ENCODE data around the gene PLLP. TPM values are rescaled to one million over a fixed set of nuclear protein-coding genes. Genes with fewer than 3 reads are reported as not detected.

The PLLP gene
- total RNA-seq, 1 experiment from 2014 or later: 0.72 TPM

GRCh38 chr16:57251352-57251751, 33.1 kb downstream of the PLLP start:
- CTCF ChIA-PET: no interaction called here
- no peaks in the 10 kb centered on the region for H3K27me3 ChIP-seq (ENCODE audit: control insufficient read depth, insufficient read depth, low read length)
- no peak for ATAC-seq
- BruUV-seq (replicated peaks): no TSS peak
- peaks cover 5% of the 10 kb centered on the region for H3K36me3 ChIP-seq (ENCODE audit: control insufficient read depth, insufficient read depth, low read length)
- H3K27ac ChIP-seq (ENCODE audit: low read length): no peak overlapping the region
- POLR2A ChIA-PET: no interaction called here
- in situ Hi-C loops (cut with HindIII; ENCODE audit: low pct_unique_long_range_greater_than_20kb, low sequenced_read_pairs): no loop called here
- H3K9me3 ChIP-seq (ENCODE audit: control insufficient read depth, insufficient read depth, low read depth, low read length): no peaks in the 10 kb centered on the region
- no peaks in the 10 kb centered on the region for H3K4me1 ChIP-seq (ENCODE audit: control insufficient read depth, insufficient read depth, low read length)
- intact Hi-C loops (cut with micrococcal nuclease; ENCODE audit: unreplicated experiment): no loop called here
- no peak for DNase-seq (ENCODE audit: low read depth, low spot score)
- no peak overlapping the region for H3K4me3 ChIP-seq (ENCODE audit: low read depth in 2 of 2, low read length in 2 of 2)
- TF ChIP-seq REST (IDR thresholded peaks at IDR 0.05; ENCODE audit: insufficient read depth in 1 of 2, low read depth in 2 of 2, low read length in 1 of 2): no peak

DNA sequence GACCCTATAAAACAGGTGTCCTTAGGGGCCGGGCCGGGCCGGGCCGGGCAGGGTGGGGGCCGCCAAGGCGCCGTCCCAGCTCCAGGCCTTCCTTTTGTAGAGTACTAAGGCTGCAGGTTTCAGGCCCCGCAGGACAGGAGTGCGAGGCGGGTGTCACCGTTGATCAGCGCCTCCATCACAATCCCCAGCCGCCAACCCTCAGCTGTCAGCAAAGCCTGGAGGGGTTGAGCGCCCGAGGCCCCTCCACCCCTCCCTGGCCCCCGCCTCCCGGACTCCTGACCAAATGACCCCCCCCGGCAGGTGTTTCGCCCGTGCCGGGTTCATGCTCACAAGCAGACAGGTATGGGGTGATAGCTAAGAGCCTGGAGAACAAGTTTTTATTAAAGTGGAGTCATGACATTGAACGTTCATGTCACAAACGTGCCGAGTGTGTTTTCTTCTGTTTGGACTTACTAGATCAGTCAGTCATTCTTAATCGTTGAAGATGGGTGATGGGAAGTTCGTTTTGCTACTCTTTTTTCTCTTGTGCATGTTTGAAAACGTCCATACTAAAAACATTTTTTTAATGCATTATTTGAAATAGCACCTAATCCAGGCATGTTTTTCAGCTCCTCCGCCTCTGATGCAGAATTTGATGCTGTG, 38.9 kb downstream of the PLLP start:
- CTCF ChIA-PET: no interaction called here
- intact Hi-C loops (cut with micrococcal nuclease; ENCODE audit: unreplicated experiment): no loop called here
- Histone ChIP-seq H3K27me3 (ENCODE audit: control insufficient read depth, insufficient read depth, low read length) (no peaks in the 10 kb centered on the region), H3K27ac (ENCODE audit: low read length) (peak overlapping the region; percentile 78), H3K9me3 (ENCODE audit: control insufficient read depth, insufficient read depth, low read depth, low read length) (no peaks in the 10 kb centered on the region), H3K36me3 (ENCODE audit: control insufficient read depth, insufficient read depth, low read length) (peaks cover 8% of the 10 kb centered on the region), H3K4me3 (ENCODE audit: low read depth in 2 of 2, low read length in 2 of 2) (peak overlapping the region; percentile 65 to 68), H3K4me1 (ENCODE audit: control insufficient read depth, insufficient read depth, low read length) (no peaks in the 10 kb centered on the region)
- in situ Hi-C loops (cut with HindIII; ENCODE audit: low pct_unique_long_range_greater_than_20kb, low sequenced_read_pairs): no loop called here
- ATAC-seq (no peak; the same call in 1 of the 2 replicates), DNase-seq (ENCODE audit: low read depth, low spot score) (no peak)
- TF ChIP-seq REST (IDR thresholded peaks at IDR 0.05; ENCODE audit: insufficient read depth in 1 of 2, low read depth in 2 of 2, low read length in 1 of 2) (no peak), SIN3A (IDR thresholded peaks at IDR 0.05; ENCODE audit: borderline replicate concordance, insufficient read depth, low read depth, low read length) (no peak), CTCF (IDR thresholded peaks at IDR 0.05) (no peak), POLR2AphosphoS5 (IDR thresholded peaks at IDR 0.05; ENCODE audit: low read depth, low read length) (no peak), TCF7L2 (IDR thresholded peaks at IDR 0.05; ENCODE audit: low read depth, low read length) (no peak)
- POLR2A ChIA-PET: interaction anchor here (0.8 kb wide), 1 partner anchor 9 kb away, joined by 3 read pairs; no protein-coding TSS in a partner anchor
- BruUV-seq (replicated peaks): no TSS peak
